SK-N-SH (cell line): ENCODE results near the gene MRPS12.

Experiments
- CHD2 ChIP-seq: fragments of 150-350 bp; IDR thresholded peaks from 2 replicates; pipeline ENCODE4 v1.6.1; 2018; ENCODE audit warnings: low read length; ENCODE audit not compliant: partially characterized antibody
- CTCF ChIP-seq: fragments of 200-600 bp; sonication (generic); IDR thresholded peaks from 2 replicates; pipeline ENCODE4 v1.6.1; 2017; ENCODE audit warnings: antibody characterized with exemption, mild to moderate bottlenecking, moderate library complexity
- ELF1 ChIP-seq: IDR thresholded peaks from 2 replicates; pipeline ENCODE4 v1.4.0; 2012
- EP300 ChIP-seq, 2 experiments: IDR thresholded peaks; 2 replicates each; pipeline versions ENCODE4 v1.4.0 to v1.6.1; 2012; ENCODE audit warnings: borderline replicate concordance in 1 of 2, low read depth in 1 of 2, low read length in 1 of 2
- IRF3 ChIP-seq: fragments of 150-350 bp; IDR thresholded peaks from 2 replicates; pipeline ENCODE4 v1.6.1; 2016; ENCODE audit warnings: mild to moderate bottlenecking, low read depth, low read length
- JUND ChIP-seq: IDR thresholded peaks from 2 replicates; pipeline ENCODE4 v1.4.0; 2012
- MAX ChIP-seq: IDR thresholded peaks from 2 replicates; pipeline ENCODE4 v1.4.0; 2012; ENCODE audit warnings: low read depth
- NFIC ChIP-seq: IDR thresholded peaks from 2 replicates; pipeline ENCODE4 v1.4.0; 2012; ENCODE audit warnings: borderline replicate concordance
- PBX3 ChIP-seq: IDR thresholded peaks from 2 replicates; pipeline ENCODE4; 2012
- POLR2AphosphoS5 ChIP-seq: IDR thresholded peaks from 2 replicates; pipeline ENCODE4 v1.6.1; 2012; ENCODE audit warnings: low read depth, low read length
- RAD21 ChIP-seq: IDR thresholded peaks from 2 replicates; pipeline ENCODE4 v1.6.1; 2012; ENCODE audit warnings: mild to moderate bottlenecking, low read length
- SIN3A ChIP-seq: IDR thresholded peaks from 2 replicates; pipeline ENCODE4 v1.6.1; 2012; ENCODE audit warnings: low read depth, mild to moderate bottlenecking, low read length, moderate library complexity, borderline replicate concordance
- TCF12 ChIP-seq: IDR thresholded peaks from 2 replicates; pipeline ENCODE4 v1.4.0; 2012

GRCh38 chr19:38975861-38976271, 45.1 kb downstream of the MRPS12 start:
- TF ChIP-seq POLR2AphosphoS5 = no peak
- no peak for TF ChIP-seq CTCF
- peak; percentile 13 for TF ChIP-seq CHD2
- TF ChIP-seq TCF12 = no peak
- no peak for TF ChIP-seq JUND
- TF ChIP-seq MAX = no peak
- no peak for TF ChIP-seq ELF1
- TF ChIP-seq RAD21 = no peak
- TF ChIP-seq SIN3A = no peak
- no peak for TF ChIP-seq NFIC
- TF ChIP-seq IRF3 = no peak
- no peak for TF ChIP-seq EP300 (IDR thresholded peaks at IDR 0.05; ENCODE audit: borderline replicate concordance in 1 of 2, low read depth in 1 of 2, low read length in 1 of 2)
- TF ChIP-seq PBX3 = no peak
